ENCODE results near the gene SLAMF1. TPM values are rescaled to one million over a fixed set of nuclear protein-coding genes. Genes with fewer than 3 reads are reported as not detected.

SLAMF1 gene
- total RNA-seq, 3 donors from 2014 or later (not counting 1 experiment from before 2014, with no cell fraction given) = 1.1 to 3.5 (median 2.1) TPM

- Mint-ChIP-seq H3K36me3 (no peaks in the 10 kb centered on the region), H3K4me1 (peaks cover 22 to 25% of the 10 kb centered on the region in 2 donors), H3K27ac (no peak overlapping the region), H3K9me3 (no peaks in the 10 kb centered on the region), H3K27me3 (ENCODE audit: low read depth in 2 of 2) (peaks cover 2 to 10% of the 10 kb centered on the region in 2 donors), H3K4me3 (no peak overlapping the region)
- no peak for ATAC-seq
- no peaks in the 10 kb centered on the region for H3K36me3 ChIP-seq (ENCODE audit: control insufficient read depth, insufficient read depth, low read length)
- no peak for TF ChIP-seq CTCF (IDR thresholded peaks at IDR 0.05)
- intact Hi-C loops (cut with micrococcal nuclease) = no loop called here
- H3K27me3 ChIP-seq (ENCODE audit: control insufficient read depth, insufficient read depth, low read length) = no peaks in the 10 kb centered on the region
- H3K4me1 ChIP-seq (ENCODE audit: control insufficient read depth, insufficient read depth, low read length) = peaks cover 18% of the 10 kb centered on the region
- H3K4me3 ChIP-seq (ENCODE audit: low read length) = no peak overlapping the region
- no peaks in the 10 kb centered on the region for H3K9me3 ChIP-seq (ENCODE audit: control insufficient read depth, insufficient read depth, low read length)
- no peak overlapping the region for H3K27ac ChIP-seq (ENCODE audit: low read length)
- DNase-seq = no peak
- WGBS (ENCODE audit: insufficient coverage) = 52% methylated on average over 8 of the region's 8 CpGs
These were observed 25.0 kb downstream of the SLAMF1 start for GRCh38 chr1:160621633-160622413.

GRCh38 chr1:160620942-160621632 lies 25.8 kb downstream of the SLAMF1 start:
- WGBS (ENCODE audit: insufficient coverage) = 73% methylated on average over 5 of the region's 5 CpGs
- H3K27me3 Mint-ChIP-seq (ENCODE audit: low read depth in 2 of 2) = peaks cover 0 to 9% of the 10 kb centered on the region in 2 donors
- H3K27ac Mint-ChIP-seq = no peak overlapping the region
- no peaks in the 10 kb centered on the region for H3K9me3 Mint-ChIP-seq
- intact Hi-C loops (cut with micrococcal nuclease) = no loop called here
- Histone ChIP-seq H3K4me1 (ENCODE audit: control insufficient read depth, insufficient read depth, low read length) (peaks cover 12% of the 10 kb centered on the region), H3K27ac (ENCODE audit: low read length) (no peak overlapping the region), H3K4me3 (ENCODE audit: low read length) (no peak overlapping the region), H3K36me3 (ENCODE audit: control insufficient read depth, insufficient read depth, low read length) (no peaks in the 10 kb centered on the region), H3K9me3 (ENCODE audit: control insufficient read depth, insufficient read depth, low read length) (no peaks in the 10 kb centered on the region), H3K27me3 (ENCODE audit: control insufficient read depth, insufficient read depth, low read length) (no peaks in the 10 kb centered on the region)
- H3K36me3 Mint-ChIP-seq = no peaks in the 10 kb centered on the region
- H3K4me1 Mint-ChIP-seq = peaks cover 19 to 22% of the 10 kb centered on the region in 2 donors
- no peak for TF ChIP-seq CTCF (IDR thresholded peaks at IDR 0.05)
- no peak for ATAC-seq
- DNase-seq = no peak
- H3K4me3 Mint-ChIP-seq = no peak overlapping the region

GRCh38 chr1:160619742-160620277 lies 27.0 kb downstream of the SLAMF1 start:
- no peak overlapping the region for H3K4me3 Mint-ChIP-seq
- no peaks in the 10 kb centered on the region for H3K36me3 ChIP-seq (ENCODE audit: control insufficient read depth, insufficient read depth, low read length)
- DNase-seq = no peak
- no peak for TF ChIP-seq CTCF (IDR thresholded peaks at IDR 0.05)
- peaks cover 10% of the 10 kb centered on the region for H3K4me1 ChIP-seq (ENCODE audit: control insufficient read depth, insufficient read depth, low read length)
- no peaks in the 10 kb centered on the region for H3K27me3 ChIP-seq (ENCODE audit: control insufficient read depth, insufficient read depth, low read length)
- H3K36me3 Mint-ChIP-seq = no peaks in the 10 kb centered on the region
- no peaks in the 10 kb centered on the region for H3K9me3 Mint-ChIP-seq
- H3K27ac ChIP-seq (ENCODE audit: low read length) = no peak overlapping the region
- H3K27me3 Mint-ChIP-seq (ENCODE audit: low read depth in 2 of 2) = peaks cover 0 to 6% of the 10 kb centered on the region in 2 donors
- no peaks in the 10 kb centered on the region for H3K9me3 ChIP-seq (ENCODE audit: control insufficient read depth, insufficient read depth, low read length)
- intact Hi-C loops (cut with micrococcal nuclease) = loop anchor here (2.0 kb wide), 1 partner anchor 55 kb away; no protein-coding TSS in a partner anchor
- WGBS (ENCODE audit: insufficient coverage) = 93% methylated on average over 4 of the region's 4 CpGs
- H3K4me1 Mint-ChIP-seq = peaks cover 17 to 22% of the 10 kb centered on the region in 2 donors
- H3K4me3 ChIP-seq (ENCODE audit: low read length) = no peak overlapping the region
- ATAC-seq = no peak
- H3K27ac Mint-ChIP-seq = no peak overlapping the region
